MCF 10A (cell line): ENCODE results near the gene OPCML. TPM values are rescaled to one million over a fixed set of nuclear protein-coding genes. Genes with fewer than 3 reads are reported as not detected.

ENCODE experiments used
- BruUV-seq: library from RNA; stranded (reverse); fragments of 400-500 nt; replicated peaks from 2 replicates; lab custom pipeline; 2021; lab: Mats Ljungman, UMichigan
- CTCF ChIA-PET: fragments of 300-600 bp; sonication (Branson Sonifier 250); formaldehyde crosslinking; extraction: SDS; loops from one replicate; lab custom pipeline; 2021; ENCODE audit warnings: antibody characterized with exemption, inconsistent platforms; lab: Yijun Ruan, JAX
- POLR2A ChIA-PET: fragments of 300-600, 350-650 bp; sonication (Branson Sonifier 250); formaldehyde crosslinking; extraction: SDS; loops from one replicate; lab custom pipeline; 2020; ENCODE audit warnings: antibody characterized with exemption, inconsistent platforms; lab: Yijun Ruan, JAX
- DNase-seq: peaks from one replicate; pipeline ENCODE4 v3.0.0-alpha.2; 2018; ENCODE audit not compliant: unreplicated experiment
- H3K27ac Mint-ChIP-seq: one replicate; pipeline ENCODE4 v1.8.0; 2022; ENCODE audit warnings: mild to moderate bottlenecking, low read depth, mixed read lengths; ENCODE audit not compliant: unreplicated experiment
- H3K27me3 Mint-ChIP-seq: one replicate; pipeline ENCODE4 v1.8.0; 2022; ENCODE audit warnings: mixed read lengths; ENCODE audit not compliant: insufficient read depth, unreplicated experiment
- H3K36me3 Mint-ChIP-seq: one replicate; pipeline ENCODE4 v1.8.0; 2022; ENCODE audit warnings: mild to moderate bottlenecking, moderate library complexity, mixed read lengths; ENCODE audit not compliant: insufficient read depth, unreplicated experiment
- H3K4me1 Mint-ChIP-seq: one replicate; pipeline ENCODE4 v1.8.0; 2022; ENCODE audit warnings: mixed read lengths; ENCODE audit not compliant: insufficient read depth, unreplicated experiment
- H3K4me3 Mint-ChIP-seq: one replicate; pipeline ENCODE4 v1.8.0; 2022; ENCODE audit warnings: mild to moderate bottlenecking, moderate library complexity, mixed read lengths; ENCODE audit not compliant: unreplicated experiment
- H3K9me3 Mint-ChIP-seq: one replicate; pipeline ENCODE4 v1.8.0; 2022; ENCODE audit warnings: mixed read lengths; ENCODE audit not compliant: unreplicated experiment
- intact Hi-C: fragments of 100-400 bp; cut with micrococcal nuclease; formaldehyde crosslinking; loops from 2 replicates; pipeline ENCODE4 v1.14.1; 2022
- total RNA-seq: library from RNA; stranded (reverse); gene quantifications from 2 replicates; pipeline ENCODE4 v1.2.3, GENCODE V29; 2022
- TF ChIP-seq, protein P1 (sequence below): fragments of 200-600 bp; IDR thresholded peaks from one replicate; pipeline ENCODE4 v1.8.0; 2022; ENCODE audit warnings: antibody characterized with exemption, mild to moderate bottlenecking; ENCODE audit not compliant: unreplicated experiment

Gene OPCML
- total RNA-seq, 1 experiment from 2014 or later: not detected

DNA sequence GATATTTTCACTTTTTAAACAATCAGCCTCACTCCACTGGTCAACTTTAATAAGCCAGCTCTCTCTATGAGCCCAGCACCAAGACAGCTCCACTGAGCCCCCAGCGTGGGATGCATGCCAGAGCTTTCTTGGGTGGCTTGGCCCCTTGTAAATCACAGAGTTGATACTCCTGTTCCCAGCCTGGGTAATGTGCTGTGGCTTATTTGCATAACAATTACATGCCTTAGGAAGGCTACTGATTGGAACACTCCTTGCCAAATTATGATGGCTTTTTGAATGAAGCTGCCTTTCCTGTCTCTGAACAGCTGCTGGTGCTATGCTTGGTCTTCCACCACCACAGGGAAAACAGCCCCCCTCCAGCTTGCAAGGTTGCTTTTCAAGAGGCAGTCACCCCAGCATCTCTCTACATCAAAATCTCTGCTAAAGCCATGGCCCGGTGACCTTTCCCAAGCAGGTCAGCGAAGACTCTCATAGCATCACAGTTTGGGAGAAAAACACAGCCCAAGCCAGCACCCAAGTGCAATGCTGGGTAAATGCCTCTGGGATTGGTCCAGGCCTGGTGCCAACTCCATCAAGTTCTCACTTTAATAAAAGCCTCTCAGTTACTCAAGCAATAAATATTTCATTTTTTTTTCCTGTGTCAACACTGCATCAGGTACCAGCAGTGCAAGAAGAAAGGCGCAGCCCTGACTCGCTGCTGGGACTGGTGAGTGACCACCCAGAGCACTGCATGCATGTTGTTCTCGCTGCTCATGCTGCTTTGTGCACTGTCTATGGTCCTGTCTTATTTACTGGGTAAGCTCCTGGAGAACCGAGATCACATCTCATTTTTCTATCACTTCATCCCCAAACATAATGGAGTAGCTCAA lies 549.3 kb downstream of the OPCML start:
- Mint-ChIP-seq H3K4me3 (no peak overlapping the region), H3K27me3 (no peaks in the 10 kb centered on the region), H3K27ac (no peak overlapping the region), H3K4me1 (no peaks in the 10 kb centered on the region), H3K36me3 (no peaks in the 10 kb centered on the region), H3K9me3 (peaks cover 32% of the 10 kb centered on the region)
- ChIA-PET CTCF (interaction anchor here (0.5 to 1.2 kb wide), 2 partner anchors 42 to 392 kb away, joined by 3 to 4 read pairs; no protein-coding TSS in a partner anchor), POLR2A (interaction anchor here (0.6 kb wide), 1 partner anchor 771 kb away, joined by 6 read pairs; no protein-coding TSS in a partner anchor)
- no peak for DNase-seq
- intact Hi-C loops: no loop called here
- no TSS peak for BruUV-seq
- TF ChIP-seq, protein P1, sequence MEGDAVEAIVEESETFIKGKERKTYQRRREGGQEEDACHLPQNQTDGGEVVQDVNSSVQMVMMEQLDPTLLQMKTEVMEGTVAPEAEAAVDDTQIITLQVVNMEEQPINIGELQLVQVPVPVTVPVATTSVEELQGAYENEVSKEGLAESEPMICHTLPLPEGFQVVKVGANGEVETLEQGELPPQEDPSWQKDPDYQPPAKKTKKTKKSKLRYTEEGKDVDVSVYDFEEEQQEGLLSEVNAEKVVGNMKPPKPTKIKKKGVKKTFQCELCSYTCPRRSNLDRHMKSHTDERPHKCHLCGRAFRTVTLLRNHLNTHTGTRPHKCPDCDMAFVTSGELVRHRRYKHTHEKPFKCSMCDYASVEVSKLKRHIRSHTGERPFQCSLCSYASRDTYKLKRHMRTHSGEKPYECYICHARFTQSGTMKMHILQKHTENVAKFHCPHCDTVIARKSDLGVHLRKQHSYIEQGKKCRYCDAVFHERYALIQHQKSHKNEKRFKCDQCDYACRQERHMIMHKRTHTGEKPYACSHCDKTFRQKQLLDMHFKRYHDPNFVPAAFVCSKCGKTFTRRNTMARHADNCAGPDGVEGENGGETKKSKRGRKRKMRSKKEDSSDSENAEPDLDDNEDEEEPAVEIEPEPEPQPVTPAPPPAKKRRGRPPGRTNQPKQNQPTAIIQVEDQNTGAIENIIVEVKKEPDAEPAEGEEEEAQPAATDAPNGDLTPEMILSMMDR: no peak

DNA sequence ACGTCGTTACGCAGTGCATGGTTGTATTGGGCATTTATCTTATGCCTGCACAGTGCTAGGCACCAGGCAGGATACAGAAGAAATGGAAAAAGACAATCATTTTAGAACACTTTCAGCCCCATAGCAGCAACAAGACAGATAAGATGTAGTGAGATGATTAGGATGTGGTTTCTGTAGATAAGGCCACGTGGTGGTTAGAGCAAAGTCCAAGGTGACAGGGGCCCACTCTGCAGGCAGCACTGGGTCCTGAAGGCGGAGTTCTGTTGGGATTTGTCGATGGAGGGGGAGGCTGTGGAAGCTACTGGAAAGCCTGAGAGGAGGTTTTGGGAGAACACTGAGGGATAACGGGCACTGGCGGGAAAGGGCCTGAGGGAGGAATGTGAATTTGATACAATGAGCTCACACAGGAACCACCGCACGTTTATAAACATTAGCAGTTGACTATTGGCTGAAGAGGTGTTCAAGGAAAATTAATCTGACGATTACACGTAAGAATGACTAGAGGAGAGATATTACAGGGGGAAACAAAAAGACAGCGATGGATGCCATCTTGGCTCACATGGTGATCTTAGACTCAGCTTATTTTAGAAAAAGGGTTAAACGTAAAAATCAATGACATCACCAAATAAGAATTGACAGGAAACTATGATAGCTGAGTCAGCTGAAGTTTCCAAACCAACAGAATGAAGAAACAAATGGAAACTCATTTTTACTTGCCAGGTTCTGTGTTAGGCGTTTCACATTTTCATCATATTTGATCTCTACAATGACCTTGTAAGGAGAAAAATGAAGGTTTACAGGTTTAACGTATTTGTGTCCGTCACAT lies 551.0 kb downstream of the OPCML start:
- DNase-seq: no peak
- CTCF ChIA-PET: interaction anchor here (0.6 to 1.2 kb wide), 2 partner anchors 40 to 622 kb away, joined by 3 to 4 read pairs; no protein-coding TSS in a partner anchor
- H3K27ac Mint-ChIP-seq: no peak overlapping the region
- no peak overlapping the region for H3K4me3 Mint-ChIP-seq
- POLR2A ChIA-PET: no interaction called here
- TF ChIP-seq, protein P1: no peak
- peaks cover 22% of the 10 kb centered on the region for H3K9me3 Mint-ChIP-seq
- H3K36me3 Mint-ChIP-seq: no peaks in the 10 kb centered on the region
- no peaks in the 10 kb centered on the region for H3K4me1 Mint-ChIP-seq
- no TSS peak for BruUV-seq
- intact Hi-C loops: no loop called here
- no peaks in the 10 kb centered on the region for H3K27me3 Mint-ChIP-seq

DNA sequence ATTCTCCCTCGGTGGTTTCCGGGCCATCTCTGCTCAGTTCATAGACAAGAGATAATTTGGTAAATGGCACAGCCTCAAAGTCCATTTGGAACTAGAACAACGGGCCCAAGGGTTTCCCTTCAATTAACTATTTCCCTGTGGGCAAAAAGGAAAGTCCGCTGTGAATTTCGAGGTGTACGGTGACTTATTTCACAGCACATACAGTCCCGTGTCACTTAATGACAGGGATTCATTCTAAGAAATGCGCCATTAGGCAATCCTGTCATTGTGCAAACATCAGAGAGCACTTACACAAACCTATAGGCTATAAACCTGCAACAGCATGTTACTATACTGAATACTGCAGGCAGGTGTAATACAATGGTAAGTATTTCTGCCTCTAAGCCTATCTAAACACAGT lies 551.6 kb downstream of the OPCML start:
- TF ChIP-seq, protein P1: no peak
- H3K4me1 Mint-ChIP-seq: no peaks in the 10 kb centered on the region
- ChIA-PET CTCF (no interaction called here), POLR2A (no interaction called here)
- intact Hi-C loops: no loop called here
- H3K4me3 Mint-ChIP-seq: no peak overlapping the region
- no peaks in the 10 kb centered on the region for H3K36me3 Mint-ChIP-seq
- H3K27ac Mint-ChIP-seq: no peak overlapping the region
- H3K9me3 Mint-ChIP-seq: peaks cover 19% of the 10 kb centered on the region
- no TSS peak for BruUV-seq
- no peak for DNase-seq
- H3K27me3 Mint-ChIP-seq: no peaks in the 10 kb centered on the region

DNA sequence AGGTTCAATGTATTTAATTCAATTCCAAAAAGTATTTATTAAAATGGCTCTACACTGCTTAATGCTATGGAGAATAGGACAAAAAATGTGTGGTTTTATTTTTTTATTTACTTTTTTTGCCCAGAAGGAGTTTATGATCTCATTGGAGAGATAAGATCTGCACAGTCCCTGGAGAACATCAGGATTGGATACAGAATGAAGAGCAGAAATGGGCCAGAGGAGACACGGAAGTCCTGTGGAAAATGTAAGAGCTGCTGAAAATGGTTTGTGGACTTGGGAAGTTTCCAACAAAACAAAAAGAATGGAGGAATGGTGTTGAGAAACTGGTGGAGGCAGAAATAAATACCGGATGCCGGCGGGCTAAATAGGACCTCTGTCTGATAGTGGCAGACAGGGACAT lies 554.6 kb downstream of the OPCML start:
- Mint-ChIP-seq H3K27me3 (no peaks in the 10 kb centered on the region), H3K4me3 (no peak overlapping the region), H3K36me3 (no peaks in the 10 kb centered on the region), H3K9me3 (peaks cover 30% of the 10 kb centered on the region), H3K27ac (no peak overlapping the region), H3K4me1 (no peaks in the 10 kb centered on the region)
- TF ChIP-seq, protein P1: no peak
- POLR2A ChIA-PET: no interaction called here
- BruUV-seq: no TSS peak
- no peak for DNase-seq
- CTCF ChIA-PET: interaction anchor here (0.6 kb wide), 1 partner anchor 872 kb away, joined by 3 read pairs; no protein-coding TSS in a partner anchor
- intact Hi-C loops: no loop called here
